NB4 (cell line): ENCODE results near the gene SBNO2.

Experiments
- CTCF ChIP-seq: IDR thresholded peaks from one replicate; pipeline ENCODE4 v1.5.1; 2012; ENCODE audit warnings: low read depth, low read length
- MAX ChIP-seq: IDR thresholded peaks from 2 replicates; pipeline ENCODE4 v1.6.1; 2011; ENCODE audit warnings: low read depth, low read length
- MYC ChIP-seq: IDR thresholded peaks from 2 replicates; pipeline ENCODE4 v1.6.1; 2011; ENCODE audit warnings: low read depth, low read length
- POLR2A ChIP-seq: IDR thresholded peaks from 2 replicates; pipeline ENCODE4 v1.6.1; 2011; ENCODE audit warnings: mild to moderate bottlenecking; ENCODE audit not compliant: insufficient read length; ENCODE audit errors: extremely low read depth

- no peak for TF ChIP-seq CTCF
- TF ChIP-seq POLR2A, result no peak
- no peak for TF ChIP-seq MYC
- TF ChIP-seq MAX, result no peak
These were observed 65.0 kb downstream of the SBNO2 start for GRCh38 chr19:1109032-1109551.
